Prostate gland (tissue), 1 donor: ENCODE results near the gene EXD3.

Experiments used
- POLR2A ChIP-seq: fragments of 450-650 bp; IDR thresholded peaks from one replicate; pipeline ENCODE4 v1.6.1; 2016; ENCODE audit warnings: antibody characterized with exemption, mild to moderate bottlenecking
- POLR2AphosphoS5 ChIP-seq: sonication (generic); formaldehyde crosslinking; IDR thresholded peaks from one replicate; pipeline ENCODE4 v1.6.1; 2017; ENCODE audit warnings: antibody characterized with exemption

GRCh38 chr9:137439158-137439714 lies 16.3 kb upstream of the EXD3 start:
- TF ChIP-seq POLR2A: no peak
- TF ChIP-seq POLR2AphosphoS5: no peak
